ENCODE data around the gene LAMA2. TPM values are rescaled to one million over a fixed set of nuclear protein-coding genes. Genes with fewer than 3 reads are reported as not detected.

The LAMA2 gene
- total RNA-seq, 1 donor from 2014 or later = 0.27 TPM

- no peaks in the 10 kb centered on the region for H3K9me3 Mint-ChIP-seq
- no peak overlapping the region for H3K27ac Mint-ChIP-seq
- intact Hi-C loops (cut with micrococcal nuclease) = loop anchor here (10.0 kb wide), 1 partner anchor 135 kb away; no protein-coding TSS in a partner anchor
- no peak overlapping the region for H3K4me3 Mint-ChIP-seq
- no peak for DNase-seq
- no peak for ATAC-seq (ENCODE audit: low read depth)
- ChIA-PET POLR2A (no interaction called here), CTCF (no interaction called here)
- peaks cover 12% of the 10 kb centered on the region for H3K4me1 Mint-ChIP-seq
- no peaks in the 10 kb centered on the region for H3K27me3 Mint-ChIP-seq
- H3K36me3 Mint-ChIP-seq (ENCODE audit: low read depth) = no peaks in the 10 kb centered on the region
- TF ChIP-seq, protein P1, sequence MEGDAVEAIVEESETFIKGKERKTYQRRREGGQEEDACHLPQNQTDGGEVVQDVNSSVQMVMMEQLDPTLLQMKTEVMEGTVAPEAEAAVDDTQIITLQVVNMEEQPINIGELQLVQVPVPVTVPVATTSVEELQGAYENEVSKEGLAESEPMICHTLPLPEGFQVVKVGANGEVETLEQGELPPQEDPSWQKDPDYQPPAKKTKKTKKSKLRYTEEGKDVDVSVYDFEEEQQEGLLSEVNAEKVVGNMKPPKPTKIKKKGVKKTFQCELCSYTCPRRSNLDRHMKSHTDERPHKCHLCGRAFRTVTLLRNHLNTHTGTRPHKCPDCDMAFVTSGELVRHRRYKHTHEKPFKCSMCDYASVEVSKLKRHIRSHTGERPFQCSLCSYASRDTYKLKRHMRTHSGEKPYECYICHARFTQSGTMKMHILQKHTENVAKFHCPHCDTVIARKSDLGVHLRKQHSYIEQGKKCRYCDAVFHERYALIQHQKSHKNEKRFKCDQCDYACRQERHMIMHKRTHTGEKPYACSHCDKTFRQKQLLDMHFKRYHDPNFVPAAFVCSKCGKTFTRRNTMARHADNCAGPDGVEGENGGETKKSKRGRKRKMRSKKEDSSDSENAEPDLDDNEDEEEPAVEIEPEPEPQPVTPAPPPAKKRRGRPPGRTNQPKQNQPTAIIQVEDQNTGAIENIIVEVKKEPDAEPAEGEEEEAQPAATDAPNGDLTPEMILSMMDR (IDR thresholded peaks at IDR 0.05) = no peak
Measured at GRCh38 chr6:129239825-129240491, 357.0 kb downstream of the LAMA2 start.

DNA sequence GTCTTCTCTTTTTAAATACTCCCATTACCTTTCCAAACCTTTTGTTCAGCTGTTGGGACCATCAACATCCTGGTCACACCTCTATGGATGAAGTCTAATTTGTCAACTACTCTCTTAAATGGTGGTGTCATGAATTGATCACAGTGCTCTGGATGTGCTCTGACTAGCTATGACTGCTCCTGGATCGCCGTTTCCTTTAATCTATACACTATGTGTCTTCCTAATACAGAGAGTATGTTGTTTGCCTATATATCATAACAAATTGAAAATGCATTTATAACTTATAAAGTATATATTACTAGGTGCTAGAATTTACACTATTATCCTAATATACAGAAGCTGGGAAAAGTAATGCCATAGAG is 357.5 kb downstream of the LAMA2 start:
- DNase-seq (no peak), ATAC-seq (ENCODE audit: low read depth) (no peak)
- H3K9me3 Mint-ChIP-seq = no peaks in the 10 kb centered on the region
- ChIA-PET POLR2A (no interaction called here), CTCF (no interaction called here)
- intact Hi-C loops (cut with micrococcal nuclease) = no loop called here
- H3K27ac Mint-ChIP-seq = no peak overlapping the region
- no peaks in the 10 kb centered on the region for H3K36me3 Mint-ChIP-seq (ENCODE audit: low read depth)
- no peaks in the 10 kb centered on the region for H3K27me3 Mint-ChIP-seq
- TF ChIP-seq, protein P1 (IDR thresholded peaks at IDR 0.05) = no peak
- H3K4me1 Mint-ChIP-seq = peaks cover 7% of the 10 kb centered on the region
- H3K4me3 Mint-ChIP-seq = no peak overlapping the region

- H3K36me3 Mint-ChIP-seq (ENCODE audit: low read depth) = no peaks in the 10 kb centered on the region
- ChIA-PET POLR2A (no interaction called here), CTCF (no interaction called here)
- DNase-seq (no peak), ATAC-seq (ENCODE audit: low read depth) (no peak)
- no peaks in the 10 kb centered on the region for H3K4me1 Mint-ChIP-seq
- TF ChIP-seq, protein P1 (IDR thresholded peaks at IDR 0.05) = no peak
- H3K4me3 Mint-ChIP-seq = no peak overlapping the region
- H3K27me3 Mint-ChIP-seq = no peaks in the 10 kb centered on the region
- H3K27ac Mint-ChIP-seq = no peak overlapping the region
- intact Hi-C loops (cut with micrococcal nuclease) = no loop called here
- no peaks in the 10 kb centered on the region for H3K9me3 Mint-ChIP-seq
Measured at GRCh38 chr6:129242546-129242945, 359.6 kb downstream of the LAMA2 start.

DNA sequence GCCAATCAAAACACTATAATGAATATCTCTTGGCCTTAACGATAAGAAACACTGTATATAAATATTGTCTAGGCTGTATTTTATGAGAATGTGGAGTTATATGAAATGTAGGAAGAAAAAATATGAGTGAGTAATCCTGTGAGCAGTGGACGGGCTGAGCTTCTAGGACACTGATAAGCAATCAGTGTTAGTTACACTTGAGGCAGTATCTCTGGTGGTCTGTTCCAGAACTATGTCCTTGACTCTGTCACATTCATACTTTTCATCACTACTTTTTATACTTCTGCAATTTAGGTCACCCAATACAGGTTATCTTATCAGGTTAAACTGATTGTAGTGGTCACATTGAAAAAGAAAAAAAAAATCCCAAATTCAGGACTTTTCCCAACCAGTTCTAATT is 360.4 kb downstream of the LAMA2 start:
- Mint-ChIP-seq H3K27ac (no peak overlapping the region), H3K9me3 (no peaks in the 10 kb centered on the region), H3K36me3 (ENCODE audit: low read depth) (no peaks in the 10 kb centered on the region), H3K4me3 (no peak overlapping the region), H3K27me3 (no peaks in the 10 kb centered on the region), H3K4me1 (no peaks in the 10 kb centered on the region)
- ATAC-seq (ENCODE audit: low read depth) (no peak), DNase-seq (no peak)
- ChIA-PET CTCF (interaction anchor here (0.7 kb wide), 1 partner anchor 517 kb away, joined by 4 read pairs; no protein-coding TSS in a partner anchor), POLR2A (no interaction called here)
- TF ChIP-seq, protein P1 (IDR thresholded peaks at IDR 0.05) = no peak
- intact Hi-C loops (cut with micrococcal nuclease) = no loop called here

- H3K36me3 Mint-ChIP-seq (ENCODE audit: low read depth) = no peaks in the 10 kb centered on the region
- CTCF ChIA-PET = no interaction called here
- no peak for DNase-seq
- POLR2A ChIA-PET = no interaction called here
- TF ChIP-seq, protein P1 (IDR thresholded peaks at IDR 0.05) = no peak
- intact Hi-C loops (cut with micrococcal nuclease) = no loop called here
- no peak overlapping the region for H3K4me3 Mint-ChIP-seq
- ATAC-seq (ENCODE audit: low read depth) = no peak
- peaks cover 6% of the 10 kb centered on the region for H3K4me1 Mint-ChIP-seq
- no peaks in the 10 kb centered on the region for H3K9me3 Mint-ChIP-seq
- no peaks in the 10 kb centered on the region for H3K27me3 Mint-ChIP-seq
- H3K27ac Mint-ChIP-seq = no peak overlapping the region
Measured at GRCh38 chr6:129248946-129249345, 366.0 kb downstream of the LAMA2 start.
